ENCODE data around the gene RBKS. TPM values are rescaled to one million over a fixed set of nuclear protein-coding genes. Genes with fewer than 3 reads are reported as not detected.

Gene RBKS
- total RNA-seq, 1 experiment from 2014 or later = 1.7 TPM

DNA sequence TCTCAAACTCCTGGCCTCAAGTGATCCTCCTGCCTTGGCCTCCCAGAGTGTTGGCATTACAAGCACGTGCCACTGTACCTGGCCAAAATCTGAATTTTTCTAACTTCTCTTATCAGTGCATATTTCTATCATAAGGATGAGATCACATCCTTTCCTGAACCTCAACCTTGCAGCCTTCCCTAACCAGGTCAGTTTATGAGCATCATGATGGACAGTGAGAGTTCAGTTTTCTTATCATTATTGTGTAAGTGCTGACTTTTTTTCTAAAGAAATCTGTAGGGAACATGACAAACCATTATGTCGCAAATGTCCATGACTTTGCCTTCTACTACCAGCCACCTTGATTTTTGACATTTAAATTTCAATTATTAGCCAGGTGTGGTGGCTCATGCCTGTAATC lies 87.1 kb downstream of the RBKS start:
- Mint-ChIP-seq H3K4me1 (no peaks in the 10 kb centered on the region), H3K36me3 (no peaks in the 10 kb centered on the region), H3K27me3 (ENCODE audit: low read depth) (peaks cover 4% of the 10 kb centered on the region; the same call in 1 of the 2 replicates), H3K9me3 (no peaks in the 10 kb centered on the region), H3K27ac (peak overlapping the region; percentile 41; the same call in 1 of the 2 replicates), H3K4me3 (no peak overlapping the region)
- ATAC-seq (no peak), DNase-seq (ENCODE audit: low spot score) (no peak)
- TF ChIP-seq MLX (CRISPR knock-in tag; IDR thresholded peaks at IDR 0.05) (no peak), ZNF416 (CRISPR knock-in tag; IDR thresholded peaks at IDR 0.05) (no peak), JAZF1 (CRISPR knock-in tag; IDR thresholded peaks at IDR 0.05) (no peak)
- ChIA-PET POLR2A (no interaction called here), CTCF (no interaction called here)

GRCh38 chr2:27802547-27802946 lies 87.6 kb downstream of the RBKS start:
- Mint-ChIP-seq H3K4me3 (no peak overlapping the region), H3K36me3 (no peaks in the 10 kb centered on the region), H3K9me3 (no peaks in the 10 kb centered on the region), H3K27me3 (ENCODE audit: low read depth) (peaks cover 4% of the 10 kb centered on the region; the same call in 1 of the 2 replicates), H3K27ac (no peak overlapping the region), H3K4me1 (no peaks in the 10 kb centered on the region)
- TF ChIP-seq PREB (CRISPR knock-in tag; IDR thresholded peaks at IDR 0.05; ENCODE audit: borderline replicate concordance) (no peak), SP1 (CRISPR knock-in tag; conservative IDR thresholded peaks at IDR 0.05) (no peak), FOXP4 (CRISPR knock-in tag; IDR thresholded peaks at IDR 0.05) (no peak)
- POLR2A ChIA-PET = no interaction called here
- ATAC-seq = no peak
- CTCF ChIA-PET = no interaction called here
- no peak for DNase-seq (ENCODE audit: low spot score)

DNA sequence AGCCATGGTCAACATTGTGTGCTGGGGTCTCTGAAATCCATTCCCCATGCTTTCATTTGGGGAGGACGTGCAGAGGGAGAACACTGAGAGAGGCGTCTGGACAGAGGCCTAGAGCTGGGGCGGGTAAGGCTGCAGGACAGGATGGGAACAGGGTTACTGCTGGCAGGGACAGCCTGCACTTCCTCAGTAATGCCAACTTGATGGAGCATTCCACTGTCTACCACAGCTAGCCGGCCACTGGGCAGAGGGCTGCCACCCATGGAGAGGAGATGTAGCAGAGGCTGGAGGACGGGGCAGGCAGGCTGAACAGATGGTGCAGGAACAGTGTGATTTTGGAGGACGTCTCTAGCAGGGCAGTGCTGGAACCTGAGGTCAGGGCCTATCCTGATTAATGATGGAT lies 89.3 kb downstream of the RBKS start:
- H3K4me1 Mint-ChIP-seq = no peaks in the 10 kb centered on the region
- ChIA-PET CTCF (no interaction called here), POLR2A (no interaction called here)
- H3K9me3 Mint-ChIP-seq = no peaks in the 10 kb centered on the region
- H3K27me3 Mint-ChIP-seq (ENCODE audit: low read depth) = peaks cover 4% of the 10 kb centered on the region; the same call in 1 of the 2 replicates
- DNase-seq (ENCODE audit: low spot score) (no peak), ATAC-seq (no peak)
- H3K27ac Mint-ChIP-seq = no peak overlapping the region
- no peak overlapping the region for H3K4me3 Mint-ChIP-seq
- TF ChIP-seq, protein P1, sequence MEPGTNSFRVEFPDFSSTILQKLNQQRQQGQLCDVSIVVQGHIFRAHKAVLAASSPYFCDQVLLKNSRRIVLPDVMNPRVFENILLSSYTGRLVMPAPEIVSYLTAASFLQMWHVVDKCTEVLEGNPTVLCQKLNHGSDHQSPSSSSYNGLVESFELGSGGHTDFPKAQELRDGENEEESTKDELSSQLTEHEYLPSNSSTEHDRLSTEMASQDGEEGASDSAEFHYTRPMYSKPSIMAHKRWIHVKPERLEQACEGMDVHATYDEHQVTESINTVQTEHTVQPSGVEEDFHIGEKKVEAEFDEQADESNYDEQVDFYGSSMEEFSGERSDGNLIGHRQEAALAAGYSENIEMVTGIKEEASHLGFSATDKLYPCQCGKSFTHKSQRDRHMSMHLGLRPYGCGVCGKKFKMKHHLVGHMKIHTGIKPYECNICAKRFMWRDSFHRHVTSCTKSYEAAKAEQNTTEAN (CRISPR knock-in tag; IDR thresholded peaks at IDR 0.05) = no peak
- TF ChIP-seq OVOL2 (CRISPR knock-in tag; IDR thresholded peaks at IDR 0.05; ENCODE audit: borderline replicate concordance) (no peak), ESRRA (CRISPR knock-in tag; IDR thresholded peaks at IDR 0.05; ENCODE audit: borderline replicate concordance) (no peak), ATF3 (CRISPR knock-in tag; conservative IDR thresholded peaks at IDR 0.05) (no peak), ZNF138 (CRISPR knock-in tag; conservative IDR thresholded peaks at IDR 0.05) (no peak), SOX15 (CRISPR knock-in tag; IDR thresholded peaks at IDR 0.05) (no peak), CREM (CRISPR knock-in tag; IDR thresholded peaks at IDR 0.05) (no peak), ZNF416 (CRISPR knock-in tag; IDR thresholded peaks at IDR 0.05) (no peak), E2F4 (CRISPR knock-in tag; IDR thresholded peaks at IDR 0.05; ENCODE audit: borderline replicate concordance, low read depth) (no peak), IRF2 (CRISPR knock-in tag; IDR thresholded peaks at IDR 0.05; ENCODE audit: borderline replicate concordance, low read depth) (no peak), STAT6 (CRISPR knock-in tag; conservative IDR thresholded peaks at IDR 0.05; ENCODE audit: low read depth) (no peak)
- TF ChIP-seq, protein P2, sequence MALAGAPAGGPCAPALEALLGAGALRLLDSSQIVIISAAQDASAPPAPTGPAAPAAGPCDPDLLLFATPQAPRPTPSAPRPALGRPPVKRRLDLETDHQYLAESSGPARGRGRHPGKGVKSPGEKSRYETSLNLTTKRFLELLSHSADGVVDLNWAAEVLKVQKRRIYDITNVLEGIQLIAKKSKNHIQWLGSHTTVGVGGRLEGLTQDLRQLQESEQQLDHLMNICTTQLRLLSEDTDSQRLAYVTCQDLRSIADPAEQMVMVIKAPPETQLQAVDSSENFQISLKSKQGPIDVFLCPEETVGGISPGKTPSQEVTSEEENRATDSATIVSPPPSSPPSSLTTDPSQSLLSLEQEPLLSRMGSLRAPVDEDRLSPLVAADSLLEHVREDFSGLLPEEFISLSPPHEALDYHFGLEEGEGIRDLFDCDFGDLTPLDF (CRISPR knock-in tag; IDR thresholded peaks at IDR 0.05) = no peak
- TF ChIP-seq, protein P3, sequence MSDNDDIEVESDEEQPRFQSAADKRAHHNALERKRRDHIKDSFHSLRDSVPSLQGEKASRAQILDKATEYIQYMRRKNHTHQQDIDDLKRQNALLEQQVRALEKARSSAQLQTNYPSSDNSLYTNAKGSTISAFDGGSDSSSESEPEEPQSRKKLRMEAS (CRISPR knock-in tag; IDR thresholded peaks at IDR 0.05) = no peak
- no peaks in the 10 kb centered on the region for H3K36me3 Mint-ChIP-seq

Data from WTC11 (cell line).